ENCODE results near the gene DUSP16.

DUSP16 gene

GRCh38 chr12:12521888-12522287 lies 40.8 kb downstream of the DUSP16 start:
- Mint-ChIP-seq H3K9me3 (no peaks in the 10 kb centered on the region), H3K27ac (no peak overlapping the region), H3K27me3 (no peaks in the 10 kb centered on the region), H3K4me1 (peaks cover 42% of the 10 kb centered on the region), H3K4me3 (no peak overlapping the region), H3K36me3 (peaks cover 21% of the 10 kb centered on the region)

GRCh38 chr12:12521044-12521485 lies 41.6 kb downstream of the DUSP16 start:
- H3K27ac Mint-ChIP-seq = no peak overlapping the region
- H3K4me3 Mint-ChIP-seq = no peak overlapping the region

GRCh38 chr12:12520273-12520672 lies 42.4 kb downstream of the DUSP16 start:
- no peaks in the 10 kb centered on the region for H3K9me3 Mint-ChIP-seq
- H3K4me3 Mint-ChIP-seq = no peak overlapping the region
- peaks cover 28% of the 10 kb centered on the region for H3K4me1 Mint-ChIP-seq
- H3K27me3 Mint-ChIP-seq = no peaks in the 10 kb centered on the region
- H3K36me3 Mint-ChIP-seq = peaks cover 22% of the 10 kb centered on the region
- H3K27ac Mint-ChIP-seq = no peak overlapping the region

More at GRCh38 chr12:12521044-12521485, 41.6 kb downstream of the DUSP16 start:
- Mint-ChIP-seq H3K4me1 (peaks cover 34% of the 10 kb centered on the region), H3K27me3 (no peaks in the 10 kb centered on the region), H3K36me3 (peaks cover 22% of the 10 kb centered on the region), H3K9me3 (no peaks in the 10 kb centered on the region)

- Mint-ChIP-seq H3K9me3 (no peaks in the 10 kb centered on the region), H3K36me3 (peaks cover 24% of the 10 kb centered on the region), H3K4me3 (no peak overlapping the region), H3K4me1 (peaks cover 28% of the 10 kb centered on the region), H3K27me3 (no peaks in the 10 kb centered on the region), H3K27ac (peak overlapping the region; percentile 23)
Observed at GRCh38 chr12:12519354-12519998, 43.2 kb downstream of the DUSP16 start.

- Mint-ChIP-seq H3K27me3 (no peaks in the 10 kb centered on the region), H3K27ac (no peak overlapping the region), H3K9me3 (no peaks in the 10 kb centered on the region), H3K36me3 (peaks cover 26% of the 10 kb centered on the region), H3K4me3 (no peak overlapping the region), H3K4me1 (peaks cover 25% of the 10 kb centered on the region)
Observed at GRCh38 chr12:12518919-12519318, 43.7 kb downstream of the DUSP16 start.

- H3K36me3 Mint-ChIP-seq = peaks cover 29% of the 10 kb centered on the region
- peaks cover 24% of the 10 kb centered on the region for H3K4me1 Mint-ChIP-seq
- no peak overlapping the region for H3K27ac Mint-ChIP-seq
- no peaks in the 10 kb centered on the region for H3K9me3 Mint-ChIP-seq
- H3K27me3 Mint-ChIP-seq = no peaks in the 10 kb centered on the region
- no peak overlapping the region for H3K4me3 Mint-ChIP-seq
Observed at GRCh38 chr12:12518464-12518845, 44.2 kb downstream of the DUSP16 start.

- H3K36me3 Mint-ChIP-seq = peaks cover 14% of the 10 kb centered on the region
- H3K27me3 Mint-ChIP-seq = no peaks in the 10 kb centered on the region
- no peaks in the 10 kb centered on the region for H3K9me3 Mint-ChIP-seq
- no peak overlapping the region for H3K27ac Mint-ChIP-seq
- H3K4me1 Mint-ChIP-seq = peaks cover 16% of the 10 kb centered on the region
- H3K4me3 Mint-ChIP-seq = no peak overlapping the region
Observed at GRCh38 chr12:12513416-12514006, 49.2 kb downstream of the DUSP16 start.

- peaks cover 23% of the 10 kb centered on the region for H3K4me1 Mint-ChIP-seq
- no peak overlapping the region for H3K27ac Mint-ChIP-seq
- H3K36me3 Mint-ChIP-seq = peaks cover 14% of the 10 kb centered on the region
- no peaks in the 10 kb centered on the region for H3K27me3 Mint-ChIP-seq
- no peaks in the 10 kb centered on the region for H3K9me3 Mint-ChIP-seq
- no peak overlapping the region for H3K4me3 Mint-ChIP-seq
Observed at GRCh38 chr12:12511895-12512711, 50.6 kb downstream of the DUSP16 start.

GRCh38 chr12:12511021-12511783 lies 51.5 kb downstream of the DUSP16 start:
- no peak overlapping the region for H3K27ac Mint-ChIP-seq
- H3K9me3 Mint-ChIP-seq = no peaks in the 10 kb centered on the region
- H3K4me3 Mint-ChIP-seq = no peak overlapping the region
- H3K4me1 Mint-ChIP-seq = peaks cover 31% of the 10 kb centered on the region
- peaks cover 11% of the 10 kb centered on the region for H3K36me3 Mint-ChIP-seq
- no peaks in the 10 kb centered on the region for H3K27me3 Mint-ChIP-seq

GRCh38 chr12:12510551-12510950 lies 52.1 kb downstream of the DUSP16 start:
- H3K4me1 Mint-ChIP-seq = peaks cover 38% of the 10 kb centered on the region
- H3K36me3 Mint-ChIP-seq = peaks cover 12% of the 10 kb centered on the region
- no peaks in the 10 kb centered on the region for H3K27me3 Mint-ChIP-seq
- H3K4me3 Mint-ChIP-seq = no peak overlapping the region
- H3K9me3 Mint-ChIP-seq = no peaks in the 10 kb centered on the region
- H3K27ac Mint-ChIP-seq = no peak overlapping the region

- Mint-ChIP-seq H3K27ac (no peak overlapping the region), H3K4me1 (peaks cover 42% of the 10 kb centered on the region), H3K27me3 (no peaks in the 10 kb centered on the region), H3K36me3 (peaks cover 12% of the 10 kb centered on the region), H3K9me3 (no peaks in the 10 kb centered on the region), H3K4me3 (no peak overlapping the region)
Observed at GRCh38 chr12:12510141-12510540, 52.5 kb downstream of the DUSP16 start.

GRCh38 chr12:12508612-12509011 lies 54.1 kb downstream of the DUSP16 start:
- H3K27me3 Mint-ChIP-seq = no peaks in the 10 kb centered on the region
- peaks cover 6% of the 10 kb centered on the region for H3K36me3 Mint-ChIP-seq
- no peaks in the 10 kb centered on the region for H3K9me3 Mint-ChIP-seq
- H3K4me1 Mint-ChIP-seq = peaks cover 46% of the 10 kb centered on the region
- no peak overlapping the region for H3K4me3 Mint-ChIP-seq
- H3K27ac Mint-ChIP-seq = no peak overlapping the region

GRCh38 chr12:12507121-12507520 lies 55.5 kb downstream of the DUSP16 start:
- Mint-ChIP-seq H3K9me3 (no peaks in the 10 kb centered on the region), H3K27ac (peak overlapping the region; percentile 69), H3K27me3 (no peaks in the 10 kb centered on the region), H3K4me1 (peaks cover 56% of the 10 kb centered on the region), H3K4me3 (no peak overlapping the region), H3K36me3 (peaks cover 8% of the 10 kb centered on the region)

GRCh38 chr12:12506496-12506890 lies 56.2 kb downstream of the DUSP16 start:
- Mint-ChIP-seq H3K9me3 (no peaks in the 10 kb centered on the region), H3K36me3 (peaks cover 8% of the 10 kb centered on the region), H3K4me3 (peak overlapping the region; percentile 54), H3K27ac (peak overlapping the region; percentile 69), H3K27me3 (no peaks in the 10 kb centered on the region), H3K4me1 (peaks cover 56% of the 10 kb centered on the region)

Measured in activated naive CD4-positive, alpha-beta T cell treated with anti-CD3 and anti-CD28 coated beads, Interleukin-2, amount 50 U/mL, for 24 hours (primary cell).